Astrocyte of the cerebellum (primary cell): Measurements from ENCODE around the gene RBMS3.
"Not testable (repeated sequence)": the region's sequence is repeated elsewhere in the genome, so short reads cannot be mapped to it uniquely, and the experiment has no call there.

Experiments
- DNase-seq: peaks from one replicate; pipeline ENCODE4 v3.0.0-alpha.2; 2011; ENCODE audit warnings: low read depth
- H3K4me3 ChIP-seq: 2 replicates; pipeline ENCODE4 v1.5.1; 2011; ENCODE audit warnings: mild to moderate bottlenecking, low read depth, low read length, moderate library complexity
- CTCF ChIP-seq: IDR thresholded peaks from 2 replicates; pipeline ENCODE4 v1.5.1; 2012; ENCODE audit warnings: low read length, low read depth, moderate library complexity, mild to moderate bottlenecking; ENCODE audit errors: missing control alignments
- in situ Hi-C: cut with HindIII; loops from 2 replicates; pipeline ENCODE4 v1.10.0; 2017; ENCODE audit warnings: low sequenced_read_pairs

Gene RBMS3

GRCh38 chr3:30048431-30048830 lies 767.6 kb downstream of the RBMS3 start:
- DNase-seq = no peak
- H3K4me3 ChIP-seq = no peak overlapping the region
- in situ Hi-C loops = loop anchor here (25.0 kb wide), 1 partner anchor 664 kb away; no protein-coding TSS in a partner anchor
- no peak for TF ChIP-seq CTCF

DNA sequence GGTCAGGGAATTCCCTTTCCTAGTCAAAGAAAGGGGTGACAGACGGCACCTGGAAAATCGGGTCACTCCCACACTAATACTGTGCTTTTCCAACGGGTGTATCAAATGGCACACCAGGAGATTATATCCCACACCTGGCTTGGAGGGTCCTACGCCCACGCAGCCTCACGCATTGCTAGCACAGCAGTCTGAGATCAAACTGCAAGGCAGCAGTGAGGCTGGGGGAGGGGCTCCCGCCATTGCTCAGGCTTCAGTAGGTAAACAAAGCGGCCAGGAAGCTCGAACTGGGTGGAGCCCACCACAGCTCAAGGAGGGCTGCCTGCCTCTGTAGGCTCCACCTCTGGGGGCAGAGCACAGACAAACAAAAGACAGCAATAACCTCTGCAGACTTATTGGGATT lies 769.2 kb downstream of the RBMS3 start:
- H3K4me3 ChIP-seq, in situ Hi-C loops, DNase-seq: not testable (repeated sequence)

DNA sequence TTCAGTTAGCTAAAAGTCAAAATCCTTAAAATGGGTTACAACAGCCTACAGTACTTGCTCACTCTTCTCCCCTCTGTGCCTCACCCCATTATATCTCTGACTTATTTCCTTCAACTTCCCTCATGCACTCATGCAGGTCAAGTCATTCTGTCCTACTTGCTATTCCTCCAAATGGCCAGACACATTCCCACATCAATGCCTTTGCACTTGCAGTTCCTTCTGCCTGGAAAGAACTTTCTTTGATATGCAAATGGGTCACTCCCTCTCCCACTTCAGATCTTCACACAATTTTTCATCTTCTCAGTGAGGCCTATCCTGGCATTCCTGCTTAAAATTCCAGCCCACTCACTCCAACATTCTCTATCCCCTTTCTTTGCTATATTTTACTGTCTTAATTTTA lies 778.4 kb downstream of the RBMS3 start:
- no peak for DNase-seq
- in situ Hi-C loops = no loop called here
- no peak overlapping the region for H3K4me3 ChIP-seq
- no peak for TF ChIP-seq CTCF
